ENCODE measurements around the gene ALDH1A1.

ALDH1A1 gene

DNA sequence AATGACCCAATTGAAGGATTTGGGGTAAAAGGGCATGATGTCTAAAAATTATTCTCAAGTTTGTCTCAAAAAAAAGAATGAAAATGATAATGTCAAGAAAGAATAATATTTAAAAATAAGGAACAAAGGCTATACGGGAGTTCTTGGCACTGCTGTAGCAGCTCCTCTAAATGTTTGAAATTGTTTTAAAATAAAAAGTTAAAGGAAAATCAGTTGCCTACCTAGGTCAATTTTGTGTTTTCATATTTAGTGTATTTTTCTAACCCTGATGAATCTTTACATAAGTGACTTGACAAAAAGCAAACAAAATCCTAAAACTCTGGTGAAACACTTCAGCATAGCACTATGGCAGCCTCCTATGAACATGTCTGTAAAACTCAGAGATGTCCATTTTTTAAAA is 56.4 kb downstream of the ALDH1A1 start (continued):
- TF ChIP-seq, protein P1, sequence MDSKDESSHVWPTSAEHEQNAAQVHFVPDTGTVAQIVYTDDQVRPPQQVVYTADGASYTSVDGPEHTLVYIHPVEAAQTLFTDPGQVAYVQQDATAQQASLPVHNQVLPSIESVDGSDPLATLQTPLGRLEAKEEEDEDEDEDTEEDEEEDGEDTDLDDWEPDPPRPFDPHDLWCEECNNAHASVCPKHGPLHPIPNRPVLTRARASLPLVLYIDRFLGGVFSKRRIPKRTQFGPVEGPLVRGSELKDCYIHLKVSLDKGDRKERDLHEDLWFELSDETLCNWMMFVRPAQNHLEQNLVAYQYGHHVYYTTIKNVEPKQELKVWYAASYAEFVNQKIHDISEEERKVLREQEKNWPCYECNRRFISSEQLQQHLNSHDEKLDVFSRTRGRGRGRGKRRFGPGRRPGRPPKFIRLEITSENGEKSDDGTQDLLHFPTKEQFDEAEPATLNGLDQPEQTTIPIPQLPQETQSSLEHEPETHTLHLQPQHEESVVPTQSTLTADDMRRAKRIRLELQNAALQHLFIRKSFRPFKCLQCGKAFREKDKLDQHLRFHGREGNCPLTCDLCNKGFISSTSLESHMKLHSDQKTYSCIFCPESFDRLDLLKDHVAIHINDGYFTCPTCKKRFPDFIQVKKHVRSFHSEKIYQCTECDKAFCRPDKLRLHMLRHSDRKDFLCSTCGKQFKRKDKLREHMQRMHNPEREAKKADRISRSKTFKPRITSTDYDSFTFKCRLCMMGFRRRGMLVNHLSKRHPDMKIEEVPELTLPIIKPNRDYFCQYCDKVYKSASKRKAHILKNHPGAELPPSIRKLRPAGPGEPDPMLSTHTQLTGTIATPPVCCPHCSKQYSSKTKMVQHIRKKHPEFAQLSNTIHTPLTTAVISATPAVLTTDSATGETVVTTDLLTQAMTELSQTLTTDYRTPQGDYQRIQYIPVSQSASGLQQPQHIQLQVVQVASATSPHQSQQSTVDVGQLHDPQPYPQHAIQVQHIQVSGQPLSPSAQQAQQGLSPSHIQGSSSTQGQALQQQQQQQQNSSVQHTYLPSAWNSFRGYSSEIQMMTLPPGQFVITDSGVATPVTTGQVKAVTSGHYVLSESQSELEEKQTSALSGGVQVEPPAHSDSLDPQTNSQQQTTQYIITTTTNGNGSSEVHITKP (tag by site-specific recombination; IDR thresholded peaks at IDR 0.05) = no peak
- TF ChIP-seq, protein P2, sequence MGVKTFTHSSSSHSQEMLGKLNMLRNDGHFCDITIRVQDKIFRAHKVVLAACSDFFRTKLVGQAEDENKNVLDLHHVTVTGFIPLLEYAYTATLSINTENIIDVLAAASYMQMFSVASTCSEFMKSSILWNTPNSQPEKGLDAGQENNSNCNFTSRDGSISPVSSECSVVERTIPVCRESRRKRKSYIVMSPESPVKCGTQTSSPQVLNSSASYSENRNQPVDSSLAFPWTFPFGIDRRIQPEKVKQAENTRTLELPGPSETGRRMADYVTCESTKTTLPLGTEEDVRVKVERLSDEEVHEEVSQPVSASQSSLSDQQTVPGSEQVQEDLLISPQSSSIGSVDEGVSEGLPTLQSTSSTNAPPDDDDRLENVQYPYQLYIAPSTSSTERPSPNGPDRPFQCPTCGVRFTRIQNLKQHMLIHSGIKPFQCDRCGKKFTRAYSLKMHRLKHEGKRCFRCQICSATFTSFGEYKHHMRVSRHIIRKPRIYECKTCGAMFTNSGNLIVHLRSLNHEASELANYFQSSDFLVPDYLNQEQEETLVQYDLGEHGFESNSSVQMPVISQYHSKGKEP (tag by site-specific recombination; IDR thresholded peaks at IDR 0.05) = no peak

DNA sequence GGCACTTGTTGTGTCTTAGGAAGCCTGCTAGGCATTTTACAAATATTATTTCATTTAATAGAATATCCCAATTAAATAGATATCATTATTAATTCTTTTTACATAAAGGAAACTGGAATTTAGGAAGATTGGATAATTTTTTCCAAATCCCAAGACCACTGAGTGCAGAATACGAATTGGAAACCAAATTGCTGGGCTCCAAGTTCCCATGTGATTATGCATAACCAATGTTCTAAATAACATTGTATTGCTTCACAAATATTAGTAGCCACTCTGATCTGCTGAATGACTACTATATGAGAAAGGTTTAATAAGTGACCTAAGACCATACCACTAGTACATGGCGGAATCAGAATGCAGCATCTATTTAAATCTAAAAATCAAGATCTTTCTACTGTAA is 57.7 kb downstream of the ALDH1A1 start:
- Histone ChIP-seq H3K4me1 (ENCODE audit: control insufficient read depth, insufficient read depth, low read length) (no peaks in the 10 kb centered on the region), H3K27ac (ENCODE audit: extremely low read depth, low read depth, low read length) (no peak overlapping the region), H3K36me3 (ENCODE audit: control insufficient read depth in 2 of 2, insufficient read depth in 1 of 2, low read length in 2 of 2) (no peaks in the 10 kb centered on the region), H3K4me3 (ENCODE audit: low read depth, low read length) (no peak overlapping the region), H3K9me3 (ENCODE audit: control insufficient read depth, insufficient read depth, low read depth, low read length) (no peaks in the 10 kb centered on the region)
- ChIA-PET CTCF (no interaction called here), POLR2A (no interaction called here)
- TF ChIP-seq, protein P3, sequence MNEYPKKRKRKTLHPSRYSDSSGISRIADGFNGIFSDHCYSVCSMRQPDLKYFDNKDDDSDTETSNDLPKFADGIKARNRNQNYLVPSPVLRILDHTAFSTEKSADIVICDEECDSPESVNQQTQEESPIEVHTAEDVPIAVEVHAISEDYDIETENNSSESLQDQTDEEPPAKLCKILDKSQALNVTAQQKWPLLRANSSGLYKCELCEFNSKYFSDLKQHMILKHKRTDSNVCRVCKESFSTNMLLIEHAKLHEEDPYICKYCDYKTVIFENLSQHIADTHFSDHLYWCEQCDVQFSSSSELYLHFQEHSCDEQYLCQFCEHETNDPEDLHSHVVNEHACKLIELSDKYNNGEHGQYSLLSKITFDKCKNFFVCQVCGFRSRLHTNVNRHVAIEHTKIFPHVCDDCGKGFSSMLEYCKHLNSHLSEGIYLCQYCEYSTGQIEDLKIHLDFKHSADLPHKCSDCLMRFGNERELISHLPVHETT (tag by site-specific recombination; IDR thresholded peaks at IDR 0.05) = no peak
- TF ChIP-seq ZNF843 (tag by site-specific recombination; IDR thresholded peaks at IDR 0.05) (no peak), ZXDB (tag by site-specific recombination; IDR thresholded peaks at IDR 0.05) (no peak), ZNF48 (tag by site-specific recombination; IDR thresholded peaks at IDR 0.05) (no peak)

DNA sequence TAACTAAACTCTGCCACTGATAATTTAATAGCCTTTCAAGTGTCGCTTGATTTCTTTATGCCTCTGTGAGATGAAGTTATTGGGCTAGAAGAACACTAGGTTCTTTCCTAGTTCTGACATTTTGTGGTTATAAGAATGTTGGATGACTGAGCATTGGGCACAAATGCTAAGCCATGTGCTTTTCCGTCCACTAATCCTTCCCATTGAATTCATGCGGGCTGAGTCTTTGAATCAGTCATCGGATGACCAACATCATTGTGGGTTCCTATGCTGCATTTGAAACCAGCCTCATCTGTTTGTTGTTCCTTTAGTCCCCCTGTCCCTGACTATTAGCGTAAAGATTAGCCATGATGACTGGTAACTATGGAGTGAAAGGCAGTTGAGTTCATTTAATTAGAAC is 58.5 kb downstream of the ALDH1A1 start:
- H3K4me1 ChIP-seq (ENCODE audit: control insufficient read depth, insufficient read depth, low read length) = no peaks in the 10 kb centered on the region
- no peaks in the 10 kb centered on the region for H3K36me3 ChIP-seq (ENCODE audit: control insufficient read depth in 2 of 2, insufficient read depth in 1 of 2, low read length in 2 of 2)
- no peak overlapping the region for H3K4me3 ChIP-seq (ENCODE audit: low read depth, low read length)
- CTCF ChIA-PET = no interaction called here
- POLR2A ChIA-PET = no interaction called here
- H3K9me3 ChIP-seq (ENCODE audit: control insufficient read depth, insufficient read depth, low read depth, low read length) = no peaks in the 10 kb centered on the region
- no peak overlapping the region for H3K27ac ChIP-seq (ENCODE audit: extremely low read depth, low read depth, low read length)
- TF ChIP-seq, protein P4, sequence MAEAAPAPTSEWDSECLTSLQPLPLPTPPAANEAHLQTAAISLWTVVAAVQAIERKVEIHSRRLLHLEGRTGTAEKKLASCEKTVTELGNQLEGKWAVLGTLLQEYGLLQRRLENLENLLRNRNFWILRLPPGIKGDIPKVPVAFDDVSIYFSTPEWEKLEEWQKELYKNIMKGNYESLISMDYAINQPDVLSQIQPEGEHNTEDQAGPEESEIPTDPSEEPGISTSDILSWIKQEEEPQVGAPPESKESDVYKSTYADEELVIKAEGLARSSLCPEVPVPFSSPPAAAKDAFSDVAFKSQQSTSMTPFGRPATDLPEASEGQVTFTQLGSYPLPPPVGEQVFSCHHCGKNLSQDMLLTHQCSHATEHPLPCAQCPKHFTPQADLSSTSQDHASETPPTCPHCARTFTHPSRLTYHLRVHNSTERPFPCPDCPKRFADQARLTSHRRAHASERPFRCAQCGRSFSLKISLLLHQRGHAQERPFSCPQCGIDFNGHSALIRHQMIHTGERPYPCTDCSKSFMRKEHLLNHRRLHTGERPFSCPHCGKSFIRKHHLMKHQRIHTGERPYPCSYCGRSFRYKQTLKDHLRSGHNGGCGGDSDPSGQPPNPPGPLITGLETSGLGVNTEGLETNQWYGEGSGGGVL (tag by site-specific recombination; IDR thresholded peaks at IDR 0.05) = no peak
- no peak for TF ChIP-seq ZNF311 (tag by site-specific recombination; IDR thresholded peaks at IDR 0.05; ENCODE audit: borderline replicate concordance)
- TF ChIP-seq ZNF248 (tag by site-specific recombination; IDR thresholded peaks at IDR 0.05) = no peak
- TF ChIP-seq ZNF660 (tag by site-specific recombination; IDR thresholded peaks at IDR 0.05) = no peak
- no peak for TF ChIP-seq ZNF138 (tag by site-specific recombination; IDR thresholded peaks at IDR 0.05; ENCODE audit: borderline replicate concordance)
- TF ChIP-seq ZNF791 (tag by site-specific recombination; IDR thresholded peaks at IDR 0.05) = no peak
- no peak for TF ChIP-seq ZNF341 (tag by site-specific recombination; IDR thresholded peaks at IDR 0.05; ENCODE audit: low read depth)
- TF ChIP-seq, protein P5, sequence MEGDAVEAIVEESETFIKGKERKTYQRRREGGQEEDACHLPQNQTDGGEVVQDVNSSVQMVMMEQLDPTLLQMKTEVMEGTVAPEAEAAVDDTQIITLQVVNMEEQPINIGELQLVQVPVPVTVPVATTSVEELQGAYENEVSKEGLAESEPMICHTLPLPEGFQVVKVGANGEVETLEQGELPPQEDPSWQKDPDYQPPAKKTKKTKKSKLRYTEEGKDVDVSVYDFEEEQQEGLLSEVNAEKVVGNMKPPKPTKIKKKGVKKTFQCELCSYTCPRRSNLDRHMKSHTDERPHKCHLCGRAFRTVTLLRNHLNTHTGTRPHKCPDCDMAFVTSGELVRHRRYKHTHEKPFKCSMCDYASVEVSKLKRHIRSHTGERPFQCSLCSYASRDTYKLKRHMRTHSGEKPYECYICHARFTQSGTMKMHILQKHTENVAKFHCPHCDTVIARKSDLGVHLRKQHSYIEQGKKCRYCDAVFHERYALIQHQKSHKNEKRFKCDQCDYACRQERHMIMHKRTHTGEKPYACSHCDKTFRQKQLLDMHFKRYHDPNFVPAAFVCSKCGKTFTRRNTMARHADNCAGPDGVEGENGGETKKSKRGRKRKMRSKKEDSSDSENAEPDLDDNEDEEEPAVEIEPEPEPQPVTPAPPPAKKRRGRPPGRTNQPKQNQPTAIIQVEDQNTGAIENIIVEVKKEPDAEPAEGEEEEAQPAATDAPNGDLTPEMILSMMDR (tag by site-specific recombination; IDR thresholded peaks at IDR 0.05) = no peak
- no peak for TF ChIP-seq WT1 (tag by site-specific recombination; IDR thresholded peaks at IDR 0.05)
- TF ChIP-seq, protein P6, sequence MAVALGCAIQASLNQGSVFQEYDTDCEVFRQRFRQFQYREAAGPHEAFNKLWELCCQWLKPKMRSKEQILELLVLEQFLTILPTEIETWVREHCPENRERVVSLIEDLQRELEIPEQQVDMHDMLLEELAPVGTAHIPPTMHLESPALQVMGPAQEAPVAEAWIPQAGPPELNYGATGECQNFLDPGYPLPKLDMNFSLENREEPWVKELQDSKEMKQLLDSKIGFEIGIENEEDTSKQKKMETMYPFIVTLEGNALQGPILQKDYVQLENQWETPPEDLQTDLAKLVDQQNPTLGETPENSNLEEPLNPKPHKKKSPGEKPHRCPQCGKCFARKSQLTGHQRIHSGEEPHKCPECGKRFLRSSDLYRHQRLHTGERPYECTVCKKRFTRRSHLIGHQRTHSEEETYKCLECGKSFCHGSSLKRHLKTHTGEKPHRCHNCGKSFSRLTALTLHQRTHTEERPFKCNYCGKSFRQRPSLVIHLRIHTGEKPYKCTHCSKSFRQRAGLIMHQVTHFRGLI (tag by site-specific recombination; IDR thresholded peaks at IDR 0.05) = no peak
- no peak for TF ChIP-seq ZNF548 (tag by site-specific recombination; IDR thresholded peaks at IDR 0.05)
- no peak for TF ChIP-seq GLI4 (tag by site-specific recombination; IDR thresholded peaks at IDR 0.05)
- TF ChIP-seq ZNF596 (tag by site-specific recombination; IDR thresholded peaks at IDR 0.05) = no peak
- no peak for TF ChIP-seq ZNF174 (tag by site-specific recombination; IDR thresholded peaks at IDR 0.05)
- no peak for TF ChIP-seq ZNF501 (tag by site-specific recombination; IDR thresholded peaks at IDR 0.05)
- TF ChIP-seq ZNF555 (tag by site-specific recombination; conservative IDR thresholded peaks at IDR 0.05) = no peak
- TF ChIP-seq SP3 (tag by site-specific recombination; IDR thresholded peaks at IDR 0.05) = no peak

All from HEK293 (cell line).